GM18520 (cell line): Measurements from ENCODE around the gene GINS2.

Experiments used
- ATAC-seq: cut with Tn5 transposase; IDR thresholded peaks from one replicate; pipeline ENCODE4 v1.9.1; 2021; ENCODE audit not compliant: unreplicated experiment

GINS2 gene

DNA sequence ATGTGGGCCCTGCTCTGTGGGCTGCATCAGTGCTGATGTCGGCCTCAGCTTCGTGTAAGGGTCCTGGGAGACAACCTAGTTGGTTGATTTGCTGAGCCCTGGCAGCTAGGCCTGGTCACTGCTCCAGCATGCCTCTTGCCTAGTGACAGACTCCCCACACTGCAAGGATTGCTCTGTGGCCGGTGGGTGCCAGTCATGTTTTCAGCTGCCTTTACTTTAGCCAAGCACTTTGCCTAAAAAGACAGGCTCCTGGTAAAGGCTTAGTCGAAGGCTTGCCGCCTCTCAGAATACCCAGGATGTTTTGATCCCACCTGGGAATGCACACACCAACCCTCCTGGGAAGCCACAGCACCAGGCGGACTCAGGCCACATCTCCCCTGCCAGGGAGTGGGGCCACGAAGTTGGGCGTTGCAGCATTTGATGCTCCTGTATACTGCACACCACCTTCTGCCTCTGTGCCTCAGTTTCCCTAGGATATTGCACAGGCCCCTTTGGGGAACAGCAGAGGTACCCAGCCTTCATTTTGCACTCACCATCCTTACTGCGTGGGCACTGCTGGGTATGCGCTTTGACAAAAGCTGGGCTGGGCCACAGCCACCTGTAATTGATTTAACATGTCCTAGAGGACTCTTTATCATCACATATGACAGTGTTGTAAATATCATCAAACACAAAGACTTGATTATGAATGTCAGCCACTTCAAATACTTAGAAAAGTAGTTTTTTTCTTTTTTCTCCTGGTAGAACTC is 19.9 kb downstream of the GINS2 start:
- ATAC-seq, result no peak

DNA sequence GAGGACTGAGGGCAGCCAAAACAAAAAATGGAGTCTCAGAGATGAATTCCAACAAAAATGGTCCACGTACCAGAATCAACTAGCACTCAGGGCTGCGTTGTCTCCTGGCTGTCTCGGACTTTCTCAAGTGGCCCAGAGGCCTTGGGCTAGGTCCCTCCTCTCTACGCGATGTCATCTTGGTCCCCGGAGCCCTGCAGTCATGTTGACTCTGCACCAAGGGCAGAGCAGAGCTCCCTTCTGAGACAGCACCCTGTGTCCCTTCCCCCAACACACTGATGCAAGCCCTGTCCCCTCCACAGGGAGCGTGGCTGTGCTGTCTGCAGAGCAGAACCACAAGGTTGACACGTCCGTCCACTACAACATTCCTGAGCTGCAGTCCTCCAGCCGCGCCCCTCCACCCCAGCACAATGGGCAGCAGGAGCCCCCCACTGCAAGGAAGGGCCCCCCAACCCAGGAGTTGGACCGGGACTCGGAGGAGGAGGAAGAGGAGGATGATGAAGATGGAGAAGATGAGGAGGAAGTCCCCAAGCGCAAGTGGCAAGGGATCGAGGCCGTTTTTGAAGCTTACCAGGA is 20.8 kb downstream of the GINS2 start:
- no peak for ATAC-seq

DNA sequence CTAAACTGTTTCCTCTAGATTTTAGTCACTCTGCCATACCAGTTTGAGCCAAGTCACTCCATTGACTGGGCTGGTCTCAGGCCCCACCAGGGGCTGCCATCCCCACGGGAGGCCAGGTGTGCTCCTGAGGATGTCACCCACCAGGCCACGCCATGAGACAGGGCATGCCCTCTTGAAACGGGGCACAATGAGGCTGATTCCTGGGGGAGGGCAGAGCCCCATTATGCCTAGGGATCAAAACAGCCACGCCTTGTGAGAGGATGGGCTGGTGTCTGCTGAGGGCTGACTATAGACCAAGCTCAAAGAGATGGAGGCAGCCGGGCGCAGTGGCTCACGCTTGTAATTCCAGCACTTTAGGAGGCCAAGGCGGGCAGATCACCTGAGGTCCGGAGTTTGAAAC is 21.5 kb downstream of the GINS2 start:
- no peak for ATAC-seq

DNA sequence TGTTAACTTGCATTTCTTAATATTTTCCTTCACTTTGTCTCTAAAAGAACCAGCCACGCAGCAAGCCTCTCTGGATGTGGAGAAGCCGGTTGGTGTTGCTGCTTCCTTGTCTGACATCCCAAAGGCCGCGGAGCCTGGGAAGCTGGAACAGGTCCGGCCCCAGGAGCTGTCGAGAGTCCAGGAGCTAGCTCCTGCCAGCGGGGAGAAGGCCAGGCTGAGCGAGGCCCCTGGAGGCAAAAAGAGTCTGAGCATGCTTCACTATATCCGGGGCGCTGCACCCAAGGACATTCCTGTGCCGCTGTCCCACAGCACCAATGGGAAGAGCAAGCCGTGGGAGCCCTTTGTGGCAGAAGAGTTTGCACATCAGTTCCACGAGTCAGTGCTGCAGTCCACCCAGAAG is 22.8 kb downstream of the GINS2 start:
- no peak for ATAC-seq

DNA sequence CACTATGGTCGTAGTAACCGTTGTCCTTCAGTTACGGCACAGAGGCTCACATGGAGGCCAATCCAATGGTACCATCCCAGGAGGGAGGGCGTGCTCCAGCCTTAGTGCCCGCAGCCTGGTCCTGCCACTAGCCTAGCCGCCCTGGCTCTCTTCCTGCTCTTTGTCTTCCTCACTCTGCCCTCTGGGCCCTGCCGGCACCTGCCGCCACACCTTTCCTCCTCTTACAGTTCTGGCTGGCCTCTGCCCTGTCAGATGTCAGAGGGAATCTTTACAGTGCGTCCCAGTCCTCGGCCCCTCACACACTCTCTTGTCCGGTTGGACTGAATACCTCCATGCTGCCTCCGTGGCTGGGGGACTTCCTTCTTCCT is 23.4 kb downstream of the GINS2 start:
- ATAC-seq, result no peak

DNA sequence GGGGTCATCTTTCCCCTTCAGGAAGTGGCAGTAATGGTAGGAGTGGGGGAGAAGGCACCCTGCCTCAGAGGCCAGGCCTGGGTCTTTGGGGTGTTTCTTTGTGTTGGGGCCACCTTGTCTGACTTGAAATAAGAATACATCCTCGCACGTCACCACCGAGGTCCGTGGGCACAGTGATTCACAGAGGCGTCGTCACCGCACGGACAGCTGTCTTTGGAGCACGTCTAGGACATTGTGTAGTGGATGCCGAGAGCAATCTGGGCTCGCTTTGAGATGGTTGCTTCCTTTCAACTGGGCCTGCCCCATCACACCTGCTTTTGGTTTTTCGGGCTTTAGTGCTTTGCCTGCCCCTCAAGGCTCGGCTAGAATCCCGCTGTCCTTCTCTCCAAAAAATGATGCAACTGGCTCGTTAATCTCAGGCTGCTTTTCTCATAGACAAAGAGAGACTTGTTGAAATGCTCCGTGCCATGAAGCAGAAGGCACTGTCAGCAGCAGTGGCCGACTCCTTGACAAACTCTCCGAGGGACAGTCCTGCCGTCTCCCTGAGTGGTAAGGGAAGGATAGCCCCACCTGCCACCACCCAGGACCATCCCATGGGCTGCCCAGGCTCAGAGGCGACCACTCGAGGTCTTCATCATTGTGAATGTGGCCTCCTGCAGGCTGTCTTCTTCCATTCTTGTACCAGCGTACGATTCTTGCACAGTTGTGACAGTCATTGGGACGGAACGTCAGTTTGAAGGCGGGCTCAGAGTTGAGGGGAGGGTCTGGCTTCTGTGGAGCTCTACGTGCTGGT is 24.0 kb downstream of the GINS2 start:
- ATAC-seq, result no peak

DNA sequence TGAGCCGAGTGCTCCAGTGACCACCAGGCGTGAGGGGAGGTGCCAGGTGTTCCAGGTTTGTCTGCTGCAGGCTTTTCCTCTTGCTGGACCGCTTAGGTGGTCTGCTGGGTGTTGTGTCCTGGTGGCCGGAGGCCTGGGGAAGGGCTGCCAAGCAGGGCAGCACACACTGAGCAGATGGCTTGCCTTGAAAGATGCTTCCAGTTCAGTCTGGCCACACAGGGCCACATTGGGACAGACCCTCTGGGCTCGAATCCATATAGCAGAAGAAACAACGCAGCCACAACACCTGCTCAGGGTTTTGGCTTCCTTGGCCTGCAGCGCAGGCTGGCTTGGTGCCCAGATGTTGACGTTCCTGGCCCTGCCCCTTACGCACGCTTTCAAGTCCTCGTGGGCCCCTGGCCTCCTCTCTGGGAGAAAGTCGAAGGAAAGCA is 24.8 kb downstream of the GINS2 start:
- no peak for ATAC-seq

DNA sequence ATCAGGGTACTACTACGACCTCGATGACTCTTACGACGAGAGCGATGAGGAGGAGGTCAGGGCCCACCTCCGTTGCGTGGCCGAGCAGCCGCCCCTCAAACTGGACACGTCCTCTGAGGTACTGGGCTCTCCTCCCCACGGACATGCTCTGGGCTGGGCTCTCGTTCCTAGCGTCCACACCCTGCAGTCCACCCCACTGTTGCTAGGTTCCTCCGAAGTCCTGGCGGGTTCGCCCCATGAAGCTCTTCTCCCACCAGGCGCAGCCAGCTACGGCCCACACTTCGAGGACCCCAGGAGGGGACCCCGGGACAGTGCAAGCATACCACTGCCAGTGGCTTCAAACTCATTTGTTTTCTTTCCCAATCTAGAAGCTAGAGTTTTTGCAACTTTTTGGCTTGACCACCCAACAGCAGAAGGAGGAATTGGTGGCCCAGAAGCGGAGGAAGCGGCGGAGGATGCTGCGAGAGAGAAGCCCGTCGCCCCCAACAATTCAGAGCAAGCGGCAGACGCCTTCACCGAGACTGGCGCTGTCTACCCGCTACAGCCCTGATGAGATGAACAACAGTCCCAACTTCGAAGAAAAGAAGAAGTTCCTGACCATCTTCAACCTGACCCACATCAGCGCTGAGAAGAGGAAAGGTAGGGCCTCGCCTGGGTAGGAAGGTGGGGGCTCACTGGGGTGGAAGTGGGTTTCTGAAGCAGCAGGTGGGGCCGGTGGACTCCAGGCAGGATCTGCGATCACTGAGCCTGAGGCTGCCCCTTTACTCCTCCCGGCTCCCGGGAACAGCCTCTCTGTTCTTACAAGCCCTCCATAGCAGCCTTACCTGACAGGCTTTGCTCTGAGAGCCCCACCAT is 25.6 kb downstream of the GINS2 start:
- ATAC-seq, result no peak

DNA sequence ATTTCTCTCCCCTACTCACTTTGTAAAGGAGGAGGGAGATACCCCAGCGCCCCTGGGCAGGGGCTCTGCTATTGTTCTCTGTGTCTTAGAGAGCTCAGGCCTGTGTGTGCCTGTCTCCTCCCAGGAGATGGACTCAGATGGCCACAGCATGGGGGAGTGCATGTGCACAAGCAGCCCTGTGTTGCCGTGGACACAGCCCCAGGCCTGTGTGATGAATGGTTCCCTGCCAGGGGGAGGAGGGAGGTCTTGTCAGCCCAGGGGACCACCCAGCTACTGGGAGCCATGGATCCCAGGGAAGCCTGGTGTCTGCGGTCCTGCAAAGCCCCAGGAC is 26.3 kb downstream of the GINS2 start:
- ATAC-seq, result no peak

DNA sequence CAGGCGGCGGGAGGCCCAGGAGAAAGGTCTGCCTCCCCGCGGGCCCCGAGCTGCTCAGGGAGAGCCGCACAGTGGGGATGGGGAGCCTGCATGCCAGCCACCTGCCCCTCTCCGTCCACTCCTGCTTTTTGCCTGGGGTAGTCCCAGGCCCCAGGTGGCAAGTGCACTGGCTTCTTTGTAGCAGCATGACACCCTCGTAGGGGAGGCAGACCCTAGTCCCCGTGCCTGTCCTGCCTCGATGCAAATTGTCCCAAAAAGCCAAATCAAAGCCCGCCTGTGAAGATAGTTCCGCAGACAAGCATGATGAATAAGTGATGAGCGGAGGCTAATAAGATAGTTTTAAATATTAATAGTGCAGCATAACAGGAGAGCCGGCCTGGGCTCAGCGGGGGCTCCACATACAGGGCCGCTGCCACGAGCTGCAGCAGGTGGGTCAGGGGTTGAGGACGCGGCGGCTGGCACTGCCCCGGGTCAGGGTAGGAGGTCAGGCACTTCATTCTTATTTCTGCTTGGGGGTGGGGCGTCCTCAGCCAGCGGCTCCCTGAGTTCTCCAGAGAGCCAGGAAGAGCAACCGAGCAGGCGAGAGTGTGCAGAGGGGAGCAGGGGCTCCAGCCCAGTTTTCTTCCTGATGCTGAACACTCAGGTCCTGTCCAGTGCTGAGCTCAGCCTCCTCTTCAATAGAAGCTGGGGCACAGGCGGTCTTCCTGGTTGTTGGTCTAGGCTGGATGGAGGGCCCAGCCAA is 26.8 kb downstream of the GINS2 start:
- ATAC-seq, result no peak

DNA sequence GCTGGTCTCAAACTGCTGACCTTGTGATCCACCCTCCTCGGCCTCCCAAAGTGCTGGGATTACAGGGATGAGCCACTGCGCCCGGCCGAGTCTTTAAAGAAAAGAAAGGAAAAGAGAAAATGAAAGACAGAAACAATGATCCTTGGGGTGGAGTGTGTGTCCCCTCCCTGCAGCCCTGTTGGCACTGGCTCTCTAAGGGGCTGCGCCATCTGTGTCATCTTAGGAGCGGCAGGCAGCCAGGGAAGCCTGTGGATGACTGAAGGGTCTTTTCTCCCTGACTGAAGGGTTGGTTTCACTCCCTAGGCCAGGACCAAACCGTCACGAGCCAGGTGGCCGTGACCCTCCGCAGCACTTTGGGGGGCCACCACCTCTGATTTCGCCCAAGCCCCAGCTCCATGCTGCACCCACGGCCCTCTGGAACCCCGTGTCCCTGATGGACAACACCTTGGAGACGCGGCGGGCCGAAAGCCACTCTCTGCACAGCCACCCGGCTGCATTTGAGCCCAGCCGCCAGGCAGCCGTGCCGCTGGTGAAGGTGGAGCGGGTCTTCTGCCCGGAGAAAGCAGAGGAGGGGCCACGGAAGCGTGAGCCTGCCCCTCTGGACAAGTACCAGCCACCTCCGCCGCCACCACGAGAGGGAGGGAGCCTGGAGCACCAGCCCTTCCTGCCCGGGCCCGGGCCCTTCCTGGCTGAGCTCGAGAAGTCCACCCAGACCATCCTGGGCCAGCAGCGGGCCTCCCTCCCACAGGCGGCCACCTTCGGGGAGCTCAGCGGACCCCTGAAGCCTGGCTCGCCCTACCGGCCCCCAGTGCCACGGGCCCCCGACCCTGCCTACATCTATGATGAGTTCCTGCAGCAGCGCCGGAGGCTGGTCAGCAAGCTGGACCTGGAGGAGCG is 27.7 kb downstream of the GINS2 start:
- ATAC-seq, result no peak

DNA sequence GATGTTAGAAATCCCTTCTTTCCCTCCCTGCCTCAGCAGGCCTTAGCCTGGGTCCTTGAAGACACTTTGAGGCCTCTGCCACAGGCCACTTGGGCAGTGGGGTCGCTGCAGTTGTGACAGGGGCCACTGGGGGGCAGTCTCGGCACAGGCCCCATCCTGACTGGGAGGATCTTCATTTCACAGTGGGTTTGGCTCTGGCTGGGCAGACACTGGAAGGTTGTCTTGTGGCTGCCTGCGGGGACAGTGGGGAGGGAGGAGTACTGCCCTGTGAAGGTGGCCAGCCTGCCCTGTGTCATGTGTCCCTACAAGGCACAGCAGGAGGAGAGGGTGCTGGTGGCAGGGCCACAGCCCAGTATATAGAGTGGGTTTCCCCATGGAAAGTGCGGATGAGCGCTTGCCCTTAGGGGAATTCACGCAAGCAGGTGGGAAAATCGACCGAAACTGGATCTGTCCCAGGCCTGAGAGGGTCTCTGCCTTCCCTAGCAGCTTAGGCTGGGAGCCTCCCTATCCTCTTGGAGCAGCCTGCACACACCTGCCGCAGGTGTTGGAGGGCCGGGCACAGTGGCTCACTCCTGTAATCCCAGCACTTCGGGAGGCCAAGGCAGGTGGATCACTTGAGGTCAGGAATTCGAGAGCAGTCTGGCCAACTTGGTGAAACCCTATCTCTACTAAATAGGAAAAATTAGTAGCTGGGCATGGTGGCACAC is 28.8 kb downstream of the GINS2 start:
- no peak for ATAC-seq

DNA sequence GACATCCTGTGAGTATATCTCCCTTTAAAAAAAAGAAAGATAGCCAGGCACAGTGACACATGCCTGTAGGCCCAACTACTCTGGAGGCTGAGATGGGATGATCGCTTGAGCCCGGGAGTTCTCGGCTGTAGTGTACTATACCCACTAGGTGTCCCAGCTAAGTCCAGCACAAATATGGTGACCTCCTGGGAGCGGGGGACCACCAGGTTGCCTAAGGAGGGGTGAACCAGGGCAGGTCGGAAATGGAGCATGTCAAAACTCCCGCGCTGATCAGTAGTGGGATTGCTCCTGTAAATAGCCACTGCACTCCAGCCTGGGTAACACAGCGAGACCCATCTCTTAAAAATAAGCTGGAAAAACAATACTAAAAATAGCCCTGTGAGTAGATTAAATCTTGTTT is 29.4 kb downstream of the GINS2 start:
- no peak for ATAC-seq

DNA sequence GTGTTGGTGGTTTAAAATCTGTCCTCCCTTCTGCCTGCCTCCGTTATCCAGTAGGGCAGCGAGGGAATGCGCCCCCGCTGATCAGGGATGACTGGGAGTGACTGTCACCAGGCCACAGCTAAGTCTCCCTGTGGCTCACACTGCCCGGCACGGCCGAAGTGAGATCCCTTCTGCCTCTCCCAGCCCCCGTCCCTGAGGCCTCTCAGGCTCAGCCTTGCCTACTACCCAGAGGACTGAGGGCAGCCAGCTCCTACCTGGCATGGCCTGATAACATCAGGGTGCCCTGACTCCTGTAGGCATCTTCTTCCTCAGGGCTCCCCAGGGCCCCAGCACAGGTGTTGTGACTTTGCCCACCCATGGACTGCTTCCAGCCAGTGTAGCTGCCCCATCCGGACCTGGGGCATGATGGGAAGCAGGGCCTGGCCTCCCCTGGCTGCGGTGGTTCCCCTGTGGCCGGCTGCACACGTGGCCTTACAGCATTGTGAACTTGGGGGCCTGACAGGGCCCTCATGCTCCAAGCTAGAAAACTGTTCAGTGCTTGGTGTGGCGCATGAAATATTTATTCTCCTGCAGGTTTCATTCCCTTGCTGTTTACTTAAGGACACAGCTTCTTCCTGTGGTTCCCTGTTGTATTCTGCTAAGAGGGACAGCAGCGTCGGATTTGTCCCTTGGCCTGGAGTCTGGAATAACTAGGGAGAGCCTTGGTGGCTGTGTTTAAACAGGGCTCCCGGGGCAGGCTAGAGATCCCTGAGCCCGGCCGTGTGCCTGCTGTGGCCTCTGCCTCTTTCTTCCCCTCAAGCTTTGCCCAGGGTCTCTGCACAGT is 30.0 kb downstream of the GINS2 start:
- no peak for ATAC-seq

DNA sequence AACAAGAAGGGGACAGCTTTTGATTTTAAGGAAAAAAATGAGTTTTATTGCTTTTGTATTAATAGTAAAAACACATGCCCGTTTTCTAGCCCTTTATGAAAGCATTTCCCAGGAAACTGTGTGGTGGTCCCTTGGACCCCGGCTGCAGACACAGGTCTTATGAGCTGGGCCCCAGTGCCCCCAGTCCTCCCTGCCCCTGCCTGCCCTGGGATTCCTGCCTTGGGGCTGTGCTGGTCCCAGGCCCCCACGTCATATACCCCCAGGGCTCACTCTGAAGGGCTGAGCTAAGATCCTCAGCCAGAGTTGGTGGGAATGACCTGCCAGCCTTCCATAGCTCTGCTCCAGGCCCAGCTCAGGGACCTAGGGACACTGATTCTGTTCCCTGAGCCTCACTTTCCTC is 30.8 kb downstream of the GINS2 start:
- ATAC-seq, result no peak

DNA sequence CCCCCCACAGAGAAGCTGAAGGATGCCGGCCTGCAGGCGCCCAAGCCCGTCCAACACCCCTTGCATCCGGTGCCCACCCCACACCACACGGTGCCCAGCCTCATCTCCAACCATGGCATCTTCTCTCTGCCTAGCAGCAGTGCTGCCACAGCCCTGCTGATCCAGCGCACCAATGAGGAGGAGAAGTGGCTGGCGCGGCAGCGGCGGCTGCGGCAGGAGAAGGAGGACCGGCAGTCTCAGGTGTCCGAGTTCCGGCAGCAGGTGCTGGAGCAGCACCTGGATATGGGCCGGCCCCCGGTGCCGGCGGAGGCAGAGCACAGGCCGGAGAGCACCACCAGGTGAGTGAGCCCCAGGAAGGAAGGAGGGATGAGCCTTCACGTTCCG is 31.5 kb downstream of the GINS2 start:
- ATAC-seq, result no peak

DNA sequence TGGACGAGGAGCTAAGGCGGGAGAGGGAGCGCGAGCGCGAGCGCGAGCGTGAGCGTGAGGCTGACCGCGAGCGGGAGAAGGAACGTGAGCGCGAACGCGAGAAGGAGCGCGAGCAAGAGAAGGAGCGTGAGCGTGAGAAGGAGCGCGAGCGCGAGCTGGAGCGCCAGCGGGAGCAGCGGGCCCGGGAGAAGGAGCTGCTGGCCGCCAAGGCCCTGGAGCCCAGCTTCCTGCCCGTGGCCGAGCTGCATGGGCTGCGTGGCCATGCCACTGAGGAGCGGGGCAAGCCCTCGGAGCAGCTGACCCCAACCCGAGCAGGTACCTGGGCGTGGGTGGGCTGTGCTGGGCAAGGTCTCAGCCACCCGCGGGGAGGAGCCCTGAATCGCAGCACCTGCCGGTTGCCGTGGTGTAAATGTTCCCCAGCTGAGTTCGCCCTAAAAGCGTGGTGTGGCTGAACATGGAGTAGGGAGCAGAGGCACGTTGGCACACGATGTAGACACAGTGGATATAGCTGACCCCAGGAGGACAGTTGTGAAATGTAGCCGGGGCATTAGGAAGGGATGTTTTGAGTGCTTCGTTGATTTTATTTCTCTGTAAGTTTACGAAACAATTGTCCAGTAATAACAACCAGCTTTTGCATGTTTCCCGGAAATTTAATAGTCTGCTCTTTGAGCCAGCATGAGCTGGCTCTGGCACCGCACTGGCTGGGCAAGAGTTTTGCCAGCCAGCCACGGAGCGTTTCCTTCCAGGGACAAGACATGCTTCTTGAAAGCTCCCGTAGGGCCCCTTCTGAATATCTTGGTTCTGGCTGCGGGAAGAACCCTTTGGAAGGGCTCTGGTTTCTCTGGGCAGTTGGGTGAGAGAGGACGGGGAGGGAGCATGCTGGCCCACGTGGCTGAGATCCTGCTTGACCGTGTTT is 32.1 kb downstream of the GINS2 start:
- no peak for ATAC-seq
